Brain pericyte (primary cell): Measurements from ENCODE around the gene UBE2J1.
A peak's percentile ranks its signal among the peaks of the same experiment; 100 is the strongest.
"Not testable (repeated sequence)": the region's sequence is repeated elsewhere in the genome, so short reads cannot be mapped to it uniquely, and the experiment has no call there.

ENCODE experiments used
- DNase-seq: peaks from one replicate; pipeline ENCODE4 v3.0.0-alpha.2; 2012; ENCODE audit warnings: low read depth, low spot score

Gene UBE2J1

GRCh38 chr6:89320012-89320559, 32.4 kb downstream of the UBE2J1 start:
- no peak for DNase-seq

GRCh38 chr6:89317067-89317466, 35.5 kb downstream of the UBE2J1 start:
- DNase-seq, result no peak

GRCh38 chr6:89315249-89315885, 37.2 kb downstream of the UBE2J1 start, which contains the start of gene GABRR2:
Gene GABRR2 (minus strand): TSS chr6:89315299. CDS start chr6:89315165, 134 bp downstream.
- no peak for DNase-seq

GRCh38 chr6:89314692-89315091, 37.8 kb downstream of the UBE2J1 start:
- DNase-seq, result no peak

GRCh38 chr6:89313006-89313405, 39.5 kb downstream of the UBE2J1 start:
- no peak for DNase-seq

- peak; percentile 22 for DNase-seq
Observed at GRCh38 chr6:89311853-89312531, 40.5 kb downstream of the UBE2J1 start.

- no peak for DNase-seq
Observed at GRCh38 chr6:89311530-89311852, 41.0 kb downstream of the UBE2J1 start.

- DNase-seq, result no peak
Observed at GRCh38 chr6:89310929-89311328, 41.6 kb downstream of the UBE2J1 start.

GRCh38 chr6:89308525-89309395, 43.8 kb downstream of the UBE2J1 start:
- no peak for DNase-seq

- DNase-seq, result not testable (repeated sequence)
Observed at GRCh38 chr6:89304517-89304916, 48.0 kb downstream of the UBE2J1 start.

- DNase-seq, result no peak
Observed at GRCh38 chr6:89302936-89303335, 49.6 kb downstream of the UBE2J1 start.

- DNase-seq, result no peak
Observed at GRCh38 chr6:89302195-89302770, 50.2 kb downstream of the UBE2J1 start.

GRCh38 chr6:89301586-89302194, 50.8 kb downstream of the UBE2J1 start:
- DNase-seq, result no peak

GRCh38 chr6:89299466-89299850, 53.1 kb downstream of the UBE2J1 start:
- DNase-seq, result no peak

- DNase-seq, result no peak
Observed at GRCh38 chr6:89298680-89299465, 53.6 kb downstream of the UBE2J1 start.

- DNase-seq, result peak; percentile 38
Observed at GRCh38 chr6:89297695-89298351, 54.7 kb downstream of the UBE2J1 start.

- no peak for DNase-seq
Observed at GRCh38 chr6:89295981-89296380, 56.5 kb downstream of the UBE2J1 start.

GRCh38 chr6:89295116-89295515, 57.4 kb downstream of the UBE2J1 start:
- not testable (repeated sequence) for DNase-seq

- DNase-seq, result no peak
Observed at GRCh38 chr6:89291256-89291819, 61.2 kb downstream of the UBE2J1 start.
